PFSK-1 (cell line): Measurements from ENCODE around the gene MTUS2.

Experiments
- FOXP2 ChIP-seq: optimal IDR thresholded peaks from 2 replicates; pipeline ENCODE3; 2011; ENCODE audit warnings: borderline replicate concordance, control low read depth, inconsistent platforms; ENCODE audit not compliant: insufficient read depth; ENCODE audit errors: extremely low read length, extremely low read depth
- POLR2AphosphoS5 ChIP-seq: IDR thresholded peaks from 2 replicates; pipeline ENCODE4 v1.6.1; 2012; ENCODE audit warnings: low read depth, mild to moderate bottlenecking, control low read depth, low read length, moderate library complexity
- REST ChIP-seq, 2 experiments: IDR thresholded peaks; 2 replicates each; pipeline versions ENCODE4 v1.6.1 to v1.8.0; 2011 to 2012; ENCODE audit warnings: low read depth in 2 of 2, low read length in 2 of 2, control low read depth in 1 of 2, inconsistent platforms in 1 of 2, mild to moderate bottlenecking in 1 of 2, moderate library complexity in 1 of 2; ENCODE audit not compliant: insufficient read depth in 1 of 2
- SIN3A ChIP-seq: IDR thresholded peaks from 2 replicates; pipeline ENCODE4 v1.6.1; 2012; ENCODE audit warnings: mild to moderate bottlenecking, low read length, moderate library complexity, borderline replicate concordance; ENCODE audit not compliant: insufficient read depth
- TAF1 ChIP-seq: IDR thresholded peaks from 2 replicates; pipeline ENCODE4 v1.6.1; 2012; ENCODE audit warnings: low read length, control low read depth, borderline replicate concordance; ENCODE audit not compliant: insufficient read depth

Gene MTUS2

GRCh38 chr13:29514720-29515310, 694.7 kb downstream of the MTUS2 start:
- TF ChIP-seq REST (IDR thresholded peaks at IDR 0.05; ENCODE audit: insufficient read depth in 1 of 2, low read depth in 2 of 2, low read length in 2 of 2), result no peak
- no peak for TF ChIP-seq SIN3A
- TF ChIP-seq TAF1, result no peak
- no peak for TF ChIP-seq FOXP2
- no peak for TF ChIP-seq POLR2AphosphoS5

GRCh38 chr13:29515372-29515771, 695.2 kb downstream of the MTUS2 start:
- TF ChIP-seq POLR2AphosphoS5 (no peak), REST (IDR thresholded peaks at IDR 0.05; ENCODE audit: insufficient read depth in 1 of 2, low read depth in 2 of 2, low read length in 2 of 2) (no peak), FOXP2 (no peak), TAF1 (no peak), SIN3A (no peak)

GRCh38 chr13:29516012-29516411, 695.9 kb downstream of the MTUS2 start:
- no peak for TF ChIP-seq SIN3A
- TF ChIP-seq TAF1, result no peak
- no peak for TF ChIP-seq FOXP2
- TF ChIP-seq POLR2AphosphoS5, result no peak
- no peak for TF ChIP-seq REST (IDR thresholded peaks at IDR 0.05; ENCODE audit: insufficient read depth in 1 of 2, low read depth in 2 of 2, low read length in 2 of 2)

GRCh38 chr13:29516880-29517279, 696.7 kb downstream of the MTUS2 start:
- TF ChIP-seq POLR2AphosphoS5 (no peak), REST (IDR thresholded peaks at IDR 0.05; ENCODE audit: insufficient read depth in 1 of 2, low read depth in 2 of 2, low read length in 2 of 2) (no peak), TAF1 (no peak), FOXP2 (no peak), SIN3A (no peak)

GRCh38 chr13:29519921-29520320, 699.8 kb downstream of the MTUS2 start:
- TF ChIP-seq TAF1 (no peak), FOXP2 (no peak), POLR2AphosphoS5 (no peak), REST (IDR thresholded peaks at IDR 0.05; ENCODE audit: insufficient read depth in 1 of 2, low read depth in 2 of 2, low read length in 2 of 2) (no peak)
